C4-2B (cell line): ENCODE measurements around the gene NCMAP.

Source experiments
- CTCF ChIP-seq: fragments of 450-650 bp; conservative IDR thresholded peaks from 2 replicates; pipeline ENCODE4 v1.5.1; 2017; ENCODE audit warnings: mild to moderate bottlenecking
- ZFX ChIP-seq: fragments of 450-650 bp; IDR thresholded peaks from 2 replicates; pipeline ENCODE4 v1.6.1; 2017

GRCh38 chr1:24558455-24558854 is 2.6 kb downstream of the NCMAP start:
- no peak for TF ChIP-seq CTCF
- no peak for TF ChIP-seq ZFX
